Measurements from ENCODE around the gene RILPL1.
"Not testable (repeated sequence)": the region's sequence is repeated elsewhere in the genome, so short reads cannot be mapped to it uniquely, and the experiment has no call there.

The RILPL1 gene

DNA sequence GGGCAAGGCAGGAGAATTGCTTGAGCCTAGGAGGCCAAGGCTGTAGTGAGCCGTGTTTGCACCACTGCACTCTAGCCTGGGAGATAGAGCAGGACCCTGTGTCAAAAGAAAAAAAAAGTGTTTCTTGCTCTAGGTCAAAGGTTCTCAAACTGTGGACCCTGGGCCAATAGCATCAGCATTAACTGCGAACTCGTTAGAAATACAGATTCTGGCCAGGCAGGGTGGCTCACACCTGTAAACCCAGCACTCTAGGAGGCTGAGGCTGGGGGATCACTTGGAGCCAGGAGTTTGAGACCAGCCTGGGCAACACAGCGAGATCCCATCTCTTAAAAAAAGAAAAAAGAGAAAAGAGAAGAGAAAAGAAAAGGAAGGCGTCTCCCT, 97.9 kb downstream of the RILPL1 start:
- H3K4me1 ChIP-seq (ENCODE audit: control insufficient read depth, insufficient read depth, low read length, poor library complexity, severe bottlenecking): peaks cover 29% of the 10 kb centered on the region
- H3K9me3 ChIP-seq (ENCODE audit: control insufficient read depth, low read length): no peaks in the 10 kb centered on the region
- no peak for DNase-seq
- peak overlapping the region; percentile 91 for H3K27ac ChIP-seq (ENCODE audit: insufficient read depth, low read length, poor library complexity, severe bottlenecking)
- peak overlapping the region; percentile 84 for H3K4me3 ChIP-seq (ENCODE audit: insufficient read depth, low read depth, low read length, poor library complexity, severe bottlenecking)
- H3K36me3 ChIP-seq (ENCODE audit: control insufficient read depth, insufficient read depth, low read length): peaks cover 4% of the 10 kb centered on the region
- no peaks in the 10 kb centered on the region for H3K27me3 ChIP-seq (replicated peaks; ENCODE audit: control insufficient read depth, insufficient read depth, low read length, poor library complexity, severe bottlenecking)

DNA sequence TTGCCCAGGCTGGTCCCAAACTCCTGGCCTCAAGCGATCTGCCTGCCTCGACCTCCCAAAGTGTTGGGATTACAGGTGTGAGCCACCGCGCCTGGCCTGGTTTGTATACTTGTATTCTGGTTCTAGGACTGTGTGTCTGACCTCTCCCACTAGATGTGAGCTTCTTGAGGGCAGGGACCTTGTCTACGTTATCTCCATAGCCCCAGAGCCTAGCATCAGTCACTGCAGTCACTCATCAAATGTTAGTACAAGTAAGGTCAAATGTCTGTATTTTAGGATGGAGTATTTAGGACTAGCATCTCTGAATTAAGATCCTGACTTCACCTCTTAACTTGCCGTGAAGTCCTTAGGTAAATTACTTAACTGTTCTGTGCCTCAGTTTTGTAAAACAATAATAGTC, 99.9 kb downstream of the RILPL1 start:
- Histone ChIP-seq H3K4me1 (ENCODE audit: control insufficient read depth, insufficient read depth, low read length, poor library complexity, severe bottlenecking) (peaks cover 29% of the 10 kb centered on the region), H3K9me3 (ENCODE audit: control insufficient read depth, low read length) (no peaks in the 10 kb centered on the region), H3K27me3 (replicated peaks; ENCODE audit: control insufficient read depth, insufficient read depth, low read length, poor library complexity, severe bottlenecking) (no peaks in the 10 kb centered on the region), H3K36me3 (ENCODE audit: control insufficient read depth, insufficient read depth, low read length) (peaks cover 4% of the 10 kb centered on the region), H3K4me3 (ENCODE audit: insufficient read depth, low read depth, low read length, poor library complexity, severe bottlenecking) (peak overlapping the region; percentile 22), H3K27ac (ENCODE audit: insufficient read depth, low read length, poor library complexity, severe bottlenecking) (peak overlapping the region; percentile 60)
- no peak for DNase-seq

DNA sequence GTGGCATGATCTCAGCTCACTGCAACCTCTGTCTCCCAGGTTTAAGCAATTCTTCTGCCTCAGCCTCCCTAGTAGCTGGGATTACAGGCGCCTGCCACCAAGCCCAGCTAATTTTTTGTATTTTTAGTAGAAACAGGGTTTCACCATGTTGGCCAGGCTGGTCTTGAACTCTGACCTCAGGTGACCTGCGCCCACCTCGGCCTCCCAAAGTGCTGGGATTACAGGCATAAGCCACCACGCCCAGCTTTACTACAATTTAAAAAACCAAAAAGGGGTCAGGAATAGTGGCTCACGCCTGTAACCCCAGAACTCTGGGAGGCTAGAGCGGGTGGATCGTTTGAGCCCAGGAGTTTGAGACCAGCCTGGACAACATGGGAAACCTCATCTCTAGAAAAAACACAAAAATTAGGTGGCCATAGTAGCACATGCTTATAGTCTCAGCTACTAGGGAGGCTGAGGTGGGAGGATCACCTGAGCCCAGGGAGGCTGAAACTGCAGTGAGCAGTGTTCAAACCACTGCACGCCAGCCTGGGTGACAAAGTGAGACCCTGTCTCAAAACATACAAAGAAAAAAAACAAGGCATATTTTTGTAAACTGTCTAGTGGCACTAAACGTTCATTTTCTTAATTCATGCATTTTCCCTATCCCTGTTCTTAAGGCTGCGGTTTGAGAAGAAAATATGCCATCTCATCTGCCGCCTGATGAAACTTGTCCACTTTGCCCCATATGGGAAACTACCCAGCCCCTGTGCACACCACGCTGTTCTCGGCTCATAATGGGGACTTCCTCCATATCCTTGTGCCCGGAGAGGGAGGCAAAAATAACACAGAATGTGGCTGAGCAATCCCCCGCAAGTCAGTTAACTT, 101.3 kb downstream of the RILPL1 start:
- H3K36me3 ChIP-seq (ENCODE audit: control insufficient read depth, insufficient read depth, low read length); H3K27me3 ChIP-seq (replicated peaks; ENCODE audit: control insufficient read depth, insufficient read depth, low read length, poor library complexity, severe bottlenecking); H3K9me3 ChIP-seq (ENCODE audit: control insufficient read depth, low read length); H3K4me3 ChIP-seq (ENCODE audit: insufficient read depth, low read depth, low read length, poor library complexity, severe bottlenecking): not testable (repeated sequence)
- peak; percentile 32 to 38 (median 36) for DNase-seq
- peak overlapping the region; percentile 60 for H3K27ac ChIP-seq (ENCODE audit: insufficient read depth, low read length, poor library complexity, severe bottlenecking)
- H3K4me1 ChIP-seq (ENCODE audit: control insufficient read depth, insufficient read depth, low read length, poor library complexity, severe bottlenecking): peaks cover 34% of the 10 kb centered on the region

DNA sequence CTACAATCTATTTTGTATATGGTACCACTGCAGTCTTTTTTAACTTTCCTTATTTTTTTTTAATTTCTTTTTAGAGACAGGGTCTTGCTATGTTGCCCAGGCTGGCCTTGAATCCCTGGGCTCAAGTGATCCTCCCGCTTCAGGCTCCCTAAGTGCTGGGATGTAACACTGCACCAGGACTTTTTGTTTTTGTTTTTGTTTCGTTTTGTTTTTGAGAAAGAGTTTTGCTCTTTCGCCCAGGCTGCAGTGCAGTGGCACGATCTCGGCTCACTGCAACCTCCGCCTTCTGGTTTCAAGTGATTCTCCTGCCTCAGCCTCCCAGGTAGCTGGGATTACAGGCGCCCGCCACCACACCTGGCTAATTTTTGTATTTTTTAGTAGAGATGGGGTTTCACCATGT, 104.4 kb downstream of the RILPL1 start:
- H3K4me1 ChIP-seq (ENCODE audit: control insufficient read depth, insufficient read depth, low read length, poor library complexity, severe bottlenecking): peaks cover 28% of the 10 kb centered on the region
- H3K36me3 ChIP-seq (ENCODE audit: control insufficient read depth, insufficient read depth, low read length): peaks cover 12% of the 10 kb centered on the region
- not testable (repeated sequence) for DNase-seq; H3K27ac ChIP-seq (ENCODE audit: insufficient read depth, low read length, poor library complexity, severe bottlenecking); H3K27me3 ChIP-seq (replicated peaks; ENCODE audit: control insufficient read depth, insufficient read depth, low read length, poor library complexity, severe bottlenecking); H3K9me3 ChIP-seq (ENCODE audit: control insufficient read depth, low read length); H3K4me3 ChIP-seq (ENCODE audit: insufficient read depth, low read depth, low read length, poor library complexity, severe bottlenecking)

DNA sequence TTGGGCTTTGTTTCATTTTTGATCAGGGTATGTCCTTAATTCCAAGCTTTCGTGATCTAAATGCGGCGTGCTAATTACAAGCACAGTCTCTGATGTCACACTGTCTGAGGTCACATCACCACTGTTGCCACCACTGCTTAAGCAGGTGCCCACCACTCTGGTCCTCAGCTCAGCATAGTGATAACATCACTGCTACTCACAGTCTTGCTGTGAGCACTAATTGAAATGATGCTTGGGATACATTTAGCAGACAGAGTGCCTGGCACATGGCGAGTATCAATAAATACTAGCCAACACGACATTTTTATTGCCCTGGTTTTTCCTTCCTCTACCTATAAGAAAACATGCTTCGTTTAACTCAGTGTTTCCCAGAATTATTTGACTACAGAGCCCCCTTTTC, 104.9 kb downstream of the RILPL1 start:
- peaks cover 12% of the 10 kb centered on the region for H3K36me3 ChIP-seq (ENCODE audit: control insufficient read depth, insufficient read depth, low read length)
- no peak for DNase-seq
- H3K4me3 ChIP-seq (ENCODE audit: insufficient read depth, low read depth, low read length, poor library complexity, severe bottlenecking): no peak overlapping the region
- H3K4me1 ChIP-seq (ENCODE audit: control insufficient read depth, insufficient read depth, low read length, poor library complexity, severe bottlenecking): peaks cover 23% of the 10 kb centered on the region
- H3K27ac ChIP-seq (ENCODE audit: insufficient read depth, low read length, poor library complexity, severe bottlenecking): no peak overlapping the region
- no peaks in the 10 kb centered on the region for H3K27me3 ChIP-seq (replicated peaks; ENCODE audit: control insufficient read depth, insufficient read depth, low read length, poor library complexity, severe bottlenecking)
- no peaks in the 10 kb centered on the region for H3K9me3 ChIP-seq (ENCODE audit: control insufficient read depth, low read length)

DNA sequence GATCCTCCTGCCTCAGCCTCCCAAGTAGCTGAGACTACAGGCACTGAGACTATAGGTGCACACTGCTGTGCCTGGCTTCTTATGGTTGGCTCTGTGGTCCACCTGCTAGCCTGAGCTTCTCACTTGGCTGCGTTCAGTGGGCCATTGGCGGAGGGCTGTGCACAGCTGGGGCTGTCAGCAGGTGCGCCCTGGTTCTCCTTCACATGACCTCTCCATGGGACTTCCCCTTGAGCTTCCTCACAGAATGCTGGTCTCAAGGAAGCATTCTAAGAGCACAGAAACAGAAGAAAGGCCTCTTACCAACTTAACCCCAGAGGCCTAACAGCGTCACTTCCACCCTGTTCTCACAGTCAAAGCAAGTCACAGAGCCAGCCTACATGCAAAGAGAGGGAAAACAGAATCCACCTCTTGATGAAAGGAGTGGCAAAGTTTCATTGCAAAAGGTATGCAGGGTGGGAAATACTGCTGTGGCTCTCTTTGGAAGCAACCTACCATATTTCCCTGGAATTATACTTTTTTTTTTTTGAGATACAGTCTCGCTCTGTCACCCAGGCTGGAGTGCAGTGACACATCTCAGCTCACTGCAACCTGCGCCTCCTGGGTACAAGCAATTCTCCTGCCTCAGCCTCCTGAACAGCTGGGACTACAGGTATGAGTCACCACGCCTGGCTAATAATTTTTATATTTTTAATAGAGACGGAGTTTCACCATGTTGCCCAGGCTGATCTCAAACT, 106.3 kb downstream of the RILPL1 start:
- H3K36me3 ChIP-seq (ENCODE audit: control insufficient read depth, insufficient read depth, low read length): peaks cover 22% of the 10 kb centered on the region
- peak overlapping the region; percentile 62 for H3K27ac ChIP-seq (ENCODE audit: insufficient read depth, low read length, poor library complexity, severe bottlenecking)
- no peaks in the 10 kb centered on the region for H3K9me3 ChIP-seq (ENCODE audit: control insufficient read depth, low read length)
- H3K4me3 ChIP-seq (ENCODE audit: insufficient read depth, low read depth, low read length, poor library complexity, severe bottlenecking): no peak overlapping the region
- DNase-seq: peak; percentile 25 to 36 (median 35)
- H3K27me3 ChIP-seq (replicated peaks; ENCODE audit: control insufficient read depth, insufficient read depth, low read length, poor library complexity, severe bottlenecking): no peaks in the 10 kb centered on the region
- H3K4me1 ChIP-seq (ENCODE audit: control insufficient read depth, insufficient read depth, low read length, poor library complexity, severe bottlenecking): peaks cover 12% of the 10 kb centered on the region

DNA sequence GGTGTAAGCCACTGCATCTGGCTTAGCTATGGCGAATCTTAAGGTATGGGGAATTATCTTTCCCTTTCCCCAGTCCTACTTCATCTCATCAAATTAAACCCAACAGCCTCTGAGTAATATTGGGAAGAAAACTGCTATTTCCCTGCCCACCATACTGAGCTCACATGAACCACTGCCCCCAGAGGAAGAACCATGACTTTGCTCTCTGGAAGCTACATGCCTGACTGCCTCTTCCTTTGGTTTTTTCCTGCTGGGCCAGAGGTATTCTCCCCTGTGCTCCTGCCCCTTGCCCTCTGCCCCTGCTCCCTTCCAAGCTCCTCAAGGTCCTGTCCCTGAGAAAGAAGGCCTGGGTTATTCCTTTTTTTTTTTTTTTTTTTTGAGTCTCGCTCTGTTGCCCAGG, 112.2 kb downstream of the RILPL1 start:
- Histone ChIP-seq H3K4me1 (ENCODE audit: control insufficient read depth, insufficient read depth, low read length, poor library complexity, severe bottlenecking) (no peaks in the 10 kb centered on the region), H3K27ac (ENCODE audit: insufficient read depth, low read length, poor library complexity, severe bottlenecking) (no peak overlapping the region), H3K9me3 (ENCODE audit: control insufficient read depth, low read length) (no peaks in the 10 kb centered on the region), H3K36me3 (ENCODE audit: control insufficient read depth, insufficient read depth, low read length) (peaks cover 42% of the 10 kb centered on the region), H3K27me3 (replicated peaks; ENCODE audit: control insufficient read depth, insufficient read depth, low read length, poor library complexity, severe bottlenecking) (no peaks in the 10 kb centered on the region), H3K4me3 (ENCODE audit: insufficient read depth, low read depth, low read length, poor library complexity, severe bottlenecking) (no peak overlapping the region)
- no peak for DNase-seq

All from effector memory CD4-positive, alpha-beta T cell (primary cell).